A673 (cell line): Measurements from ENCODE around the gene PRG2.

Experiments used
- EZH2 ChIP-seq: fragments of 200-600 bp; sonication (generic); IDR thresholded peaks from 2 replicates; pipeline ENCODE4 v1.6.1; 2017; ENCODE audit warnings: borderline replicate concordance, low read depth, mild to moderate bottlenecking, mixed read lengths, antibody characterized with exemption, low read length; ENCODE audit not compliant: poor library complexity, severe bottlenecking
- TF ChIP-seq, protein P1 (sequence below): fragments of 300-800, 200-600 bp; sonication (generic); conservative IDR thresholded peaks from 2 replicates; pipeline ENCODE4 v1.5.1; 2017; ENCODE audit warnings: low read depth, mild to moderate bottlenecking, antibody characterized with exemption, low read length, moderate library complexity, mixed read lengths

- TF ChIP-seq, protein P1, sequence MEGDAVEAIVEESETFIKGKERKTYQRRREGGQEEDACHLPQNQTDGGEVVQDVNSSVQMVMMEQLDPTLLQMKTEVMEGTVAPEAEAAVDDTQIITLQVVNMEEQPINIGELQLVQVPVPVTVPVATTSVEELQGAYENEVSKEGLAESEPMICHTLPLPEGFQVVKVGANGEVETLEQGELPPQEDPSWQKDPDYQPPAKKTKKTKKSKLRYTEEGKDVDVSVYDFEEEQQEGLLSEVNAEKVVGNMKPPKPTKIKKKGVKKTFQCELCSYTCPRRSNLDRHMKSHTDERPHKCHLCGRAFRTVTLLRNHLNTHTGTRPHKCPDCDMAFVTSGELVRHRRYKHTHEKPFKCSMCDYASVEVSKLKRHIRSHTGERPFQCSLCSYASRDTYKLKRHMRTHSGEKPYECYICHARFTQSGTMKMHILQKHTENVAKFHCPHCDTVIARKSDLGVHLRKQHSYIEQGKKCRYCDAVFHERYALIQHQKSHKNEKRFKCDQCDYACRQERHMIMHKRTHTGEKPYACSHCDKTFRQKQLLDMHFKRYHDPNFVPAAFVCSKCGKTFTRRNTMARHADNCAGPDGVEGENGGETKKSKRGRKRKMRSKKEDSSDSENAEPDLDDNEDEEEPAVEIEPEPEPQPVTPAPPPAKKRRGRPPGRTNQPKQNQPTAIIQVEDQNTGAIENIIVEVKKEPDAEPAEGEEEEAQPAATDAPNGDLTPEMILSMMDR = no peak
- no peak for TF ChIP-seq EZH2
Measured at GRCh38 chr11:57424792-57425564, 34.5 kb upstream of the PRG2 start.
